GM21515 (cell line): Measurements from ENCODE around the gene ZNF619.
"Not testable (repeated sequence)": the region's sequence is repeated elsewhere in the genome, so short reads cannot be mapped to it uniquely, and the experiment has no call there.

Experiments used
- ATAC-seq: cut with Tn5 transposase; IDR thresholded peaks from one replicate; pipeline ENCODE4 v1.9.1; 2021; ENCODE audit not compliant: unreplicated experiment

Gene ZNF619

GRCh38 chr3:40476478-40477470 is at the start of gene ZNF619:
TSS of gene ZNF619 (plus strand) at chr3:40477122. CDS start at chr3:40477980, 858 bp downstream.
- peak; percentile 83 for ATAC-seq

- ATAC-seq, result no peak
Measured at GRCh38 chr3:40432793-40433192, 44.1 kb upstream of the ZNF619 start.

- ATAC-seq, result no peak
Measured at GRCh38 chr3:40437889-40438288, 39.0 kb upstream of the ZNF619 start.

GRCh38 chr3:40445062-40445461 is 31.9 kb upstream of the ZNF619 start:
- ATAC-seq, result no peak

- no peak for ATAC-seq
Measured at GRCh38 chr3:40445880-40446279, 31.0 kb upstream of the ZNF619 start.

- ATAC-seq, result no peak
Measured at GRCh38 chr3:40450438-40450837, 26.5 kb upstream of the ZNF619 start.

- no peak for ATAC-seq
Measured at GRCh38 chr3:40451551-40451950, 25.4 kb upstream of the ZNF619 start.

- ATAC-seq, result no peak
Measured at GRCh38 chr3:40452057-40452456, 24.9 kb upstream of the ZNF619 start.

- no peak for ATAC-seq
Measured at GRCh38 chr3:40452562-40452875, 24.4 kb upstream of the ZNF619 start.

- ATAC-seq, result peak; percentile 95
Measured at GRCh38 chr3:40452876-40453730, 23.8 kb upstream of the ZNF619 start.

- ATAC-seq, result no peak
Measured at GRCh38 chr3:40453933-40454332, 23.0 kb upstream of the ZNF619 start.

- no peak for ATAC-seq
Measured at GRCh38 chr3:40455328-40455727, 21.6 kb upstream of the ZNF619 start.

- ATAC-seq, result no peak
Measured at GRCh38 chr3:40456279-40456939, 20.5 kb upstream of the ZNF619 start.

- peak; percentile 69 for ATAC-seq
Measured at GRCh38 chr3:40456940-40457823, 19.7 kb upstream of the ZNF619 start, which contains the start of gene RPL14. TSS of gene RPL14 (plus strand) at chr3:40457339. CDS start at chr3:40457472, 133 bp downstream.

- no peak for ATAC-seq
Measured at GRCh38 chr3:40458473-40458872, 18.4 kb upstream of the ZNF619 start.

- ATAC-seq, result not testable (repeated sequence)
Measured at GRCh38 chr3:40460481-40460880, 16.4 kb upstream of the ZNF619 start.

- no peak for ATAC-seq
Measured at GRCh38 chr3:40461161-40461560, 15.8 kb upstream of the ZNF619 start.

GRCh38 chr3:40462838-40463237 is 14.1 kb upstream of the ZNF619 start:
- ATAC-seq, result not testable (repeated sequence)

- no peak for ATAC-seq
Measured at GRCh38 chr3:40463579-40463978, 13.3 kb upstream of the ZNF619 start.
